Right renal cortex interstitium (tissue), 3 donors: ENCODE measurements around the gene EML6. TPM values are rescaled to one million over a fixed set of nuclear protein-coding genes. Genes with fewer than 3 reads are reported as not detected.
"Not testable (repeated sequence)": the region's sequence is repeated elsewhere in the genome, so short reads cannot be mapped to it uniquely, and the experiment has no call there.

ENCODE experiments used
- DNase-seq, 3 donors: peaks; one replicate each; pipeline ENCODE4 v3.0.0-alpha.2; 2013; ENCODE audit warnings: low read depth in 3 of 3, low spot score in 2 of 3
- polyA plus RNA-seq, 3 donors: library from polyadenylated mRNA; unstranded; fragments of 120-200 nt; gene quantifications; one replicate each; pipeline ENCODE4 v1.2.1, GENCODE V29; 2013; ENCODE audit not compliant: insufficient read length in 3 of 3

Gene EML6
- polyA plus RNA-seq, 3 donors: 12.7 to 16.9 (median 13.3) TPM

- peak in 2 of 3 donors; percentile 23 for DNase-seq
These were observed 116.2 kb downstream of the EML6 start for GRCh38 chr2:54839461-54840255.

DNA sequence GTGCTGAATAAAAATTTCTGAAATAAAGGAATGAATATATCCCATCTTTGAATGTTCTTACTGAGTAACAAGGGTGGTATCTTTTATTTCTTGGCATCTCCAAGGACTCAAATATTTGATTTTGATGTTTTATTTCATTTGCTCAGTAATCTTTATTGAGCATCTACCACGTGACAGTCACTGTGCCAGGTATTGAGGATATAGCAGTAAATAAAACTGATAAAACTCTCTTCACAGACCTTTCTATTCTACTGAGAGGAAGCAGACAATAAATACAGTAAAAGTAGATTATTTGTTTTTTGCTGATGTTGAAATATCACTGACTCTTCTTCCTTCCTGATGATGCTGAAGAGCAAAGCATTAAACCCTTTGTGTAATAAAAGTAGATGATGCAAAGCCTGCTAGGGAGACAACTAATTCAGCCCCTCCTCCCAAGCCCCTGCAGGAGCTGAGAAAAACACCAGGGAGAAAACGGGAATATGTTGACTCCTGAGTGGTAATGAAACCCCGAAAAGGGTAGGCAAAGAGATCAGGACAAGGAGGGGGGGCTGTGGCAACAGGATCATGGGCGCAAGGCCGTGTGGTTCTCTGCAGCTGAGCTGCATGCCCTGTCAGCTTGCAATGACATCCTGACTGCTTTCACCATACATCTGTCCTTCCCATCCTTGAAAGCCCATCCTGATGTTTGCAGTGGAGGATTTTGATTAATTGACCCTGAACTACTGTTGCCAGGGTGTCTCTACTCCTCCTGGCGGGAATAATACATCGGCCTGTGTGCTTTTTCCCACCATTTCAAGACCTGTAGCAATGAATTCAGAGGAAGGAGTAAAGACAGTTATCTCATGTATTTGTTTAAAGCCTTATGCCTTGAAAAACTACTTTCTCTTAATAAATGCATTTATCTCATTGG lies 117.4 kb downstream of the EML6 start:
- no peak for DNase-seq

- DNase-seq: not testable (repeated sequence)
These were observed 118.0 kb downstream of the EML6 start for GRCh38 chr2:54841500-54841899.

DNA sequence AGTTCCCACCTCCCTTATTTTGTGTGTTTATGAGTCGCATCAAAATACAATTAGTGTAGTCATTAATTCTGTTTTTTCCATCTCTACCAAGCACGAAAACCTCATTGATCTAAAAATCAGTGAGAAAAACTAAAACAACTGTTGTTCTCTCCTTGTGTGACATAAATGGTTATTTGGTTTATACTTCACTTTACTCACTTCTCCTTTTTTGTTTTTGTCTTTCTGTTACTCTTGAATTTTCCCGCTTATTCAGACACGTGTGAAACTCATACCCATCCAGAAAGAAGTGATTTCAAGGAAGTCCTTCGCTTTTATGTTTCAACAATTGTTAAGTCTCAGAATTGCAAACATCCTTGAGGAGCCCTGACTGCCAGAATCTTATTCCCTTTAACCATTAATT lies 121.6 kb downstream of the EML6 start:
- no peak for DNase-seq

- DNase-seq: no peak
These were observed 122.1 kb downstream of the EML6 start for GRCh38 chr2:54845514-54845913.

DNA sequence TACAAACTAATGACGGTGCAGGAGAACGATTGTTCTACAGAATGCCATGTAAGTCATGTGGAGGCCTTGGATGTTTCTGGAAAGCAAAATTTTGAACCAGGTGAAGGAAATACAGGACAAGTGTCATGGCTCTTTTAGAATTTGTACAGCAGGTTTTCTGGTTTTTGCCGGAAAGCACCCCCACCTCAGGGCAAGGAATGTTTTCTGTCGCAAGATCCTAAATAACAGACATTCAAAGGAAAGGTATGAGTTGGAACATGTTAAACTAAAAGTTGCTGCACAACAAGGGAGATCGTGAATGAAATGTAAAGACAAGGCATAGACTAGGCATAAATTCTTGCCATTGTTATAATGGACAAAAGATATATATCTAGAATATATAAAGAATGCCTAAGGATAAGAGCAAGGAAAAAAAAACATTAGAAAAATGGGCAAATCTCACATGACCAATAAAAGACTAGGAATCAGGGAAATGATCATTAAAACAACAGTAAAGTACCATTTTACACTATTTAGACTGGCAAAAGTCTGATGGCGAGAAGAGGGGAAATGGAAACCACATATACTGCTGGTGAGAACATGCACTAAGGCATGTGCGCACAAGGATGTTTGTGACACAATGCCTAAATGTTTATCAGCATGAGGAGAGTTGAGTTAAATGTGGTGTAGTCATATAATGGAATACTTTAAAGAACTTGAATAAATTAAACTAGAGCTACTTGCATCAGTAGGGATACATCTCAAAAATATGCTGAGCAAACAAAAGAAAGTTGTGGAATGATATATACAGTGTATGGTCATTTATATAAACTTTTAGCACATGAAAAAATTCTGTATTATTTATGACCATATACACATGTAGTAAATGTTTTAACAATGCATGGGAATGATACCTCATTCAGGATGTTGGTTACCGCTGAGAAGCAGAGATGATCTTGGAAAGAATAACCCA lies 127.0 kb downstream of the EML6 start:
- DNase-seq: no peak

DNA sequence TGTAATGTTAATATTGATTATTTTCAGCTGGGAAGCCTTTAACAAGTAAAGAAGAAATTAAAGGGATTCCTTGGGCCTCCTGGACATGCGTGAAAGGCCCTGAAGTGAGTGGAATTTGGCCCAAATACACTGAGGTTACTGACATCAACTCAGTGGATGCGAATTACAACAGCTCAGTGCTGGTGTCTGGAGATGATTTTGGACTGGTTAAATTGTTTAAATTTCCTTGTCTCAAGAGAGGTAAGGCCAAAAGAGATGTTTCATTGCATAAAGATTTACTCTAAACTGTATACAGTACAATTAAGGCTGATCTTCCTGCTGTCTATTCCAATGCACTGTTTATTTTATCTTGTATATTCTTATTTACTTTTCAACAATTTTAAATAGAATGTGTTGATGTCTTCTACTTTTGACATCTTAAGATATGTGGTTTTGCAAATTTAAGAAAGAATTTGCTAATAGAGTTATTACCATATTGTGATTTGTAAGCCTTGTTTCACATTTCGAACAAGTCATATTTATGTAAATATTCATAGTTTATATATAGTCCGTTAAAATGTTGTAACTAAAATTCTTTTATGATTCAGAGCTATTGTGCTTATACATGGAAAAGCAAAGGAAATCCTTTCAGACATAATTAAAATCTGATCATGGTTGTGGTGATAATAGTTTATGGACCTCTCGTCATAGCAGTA lies 130.3 kb downstream of the EML6 start:
- no peak for DNase-seq

DNA sequence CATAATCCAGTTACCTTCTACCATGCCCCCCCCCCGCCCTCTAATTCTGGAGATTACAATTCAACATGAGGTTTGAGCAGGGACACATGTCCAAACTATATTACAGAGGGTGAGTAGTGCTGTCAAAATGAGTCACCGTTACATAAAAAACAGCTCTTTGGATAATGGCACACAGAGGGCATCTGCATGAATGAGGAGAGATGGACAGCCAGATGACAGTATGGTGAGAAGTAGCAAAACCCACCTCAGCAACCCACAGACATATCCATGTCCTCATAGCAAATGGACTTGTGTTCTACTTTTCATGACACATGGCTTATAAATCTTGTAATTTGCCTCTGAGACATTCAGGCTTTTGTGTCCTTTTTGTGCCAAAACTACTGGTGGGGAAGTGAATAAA lies 132.0 kb downstream of the EML6 start:
- no peak for DNase-seq

GRCh38 chr2:54858021-54858681 lies 134.7 kb downstream of the EML6 start:
- no peak for DNase-seq

DNA sequence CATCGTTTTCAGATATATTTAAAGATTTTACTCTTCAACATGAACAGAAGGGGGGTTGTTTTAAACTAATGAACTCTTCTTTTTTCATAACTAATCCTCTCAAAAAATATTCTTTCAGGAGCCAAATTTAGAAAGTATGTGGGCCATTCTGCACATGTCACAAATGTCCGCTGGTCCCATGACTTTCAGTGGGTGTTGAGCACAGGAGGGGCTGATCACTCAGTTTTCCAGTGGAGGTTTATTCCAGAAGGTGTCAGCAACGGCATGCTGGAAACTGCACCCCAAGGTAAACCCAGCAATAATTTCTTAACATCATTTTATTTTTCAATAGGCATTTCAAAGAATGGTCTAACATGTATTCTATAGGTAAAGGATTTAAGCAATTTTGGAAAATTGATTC lies 136.0 kb downstream of the EML6 start:
- no peak for DNase-seq

DNA sequence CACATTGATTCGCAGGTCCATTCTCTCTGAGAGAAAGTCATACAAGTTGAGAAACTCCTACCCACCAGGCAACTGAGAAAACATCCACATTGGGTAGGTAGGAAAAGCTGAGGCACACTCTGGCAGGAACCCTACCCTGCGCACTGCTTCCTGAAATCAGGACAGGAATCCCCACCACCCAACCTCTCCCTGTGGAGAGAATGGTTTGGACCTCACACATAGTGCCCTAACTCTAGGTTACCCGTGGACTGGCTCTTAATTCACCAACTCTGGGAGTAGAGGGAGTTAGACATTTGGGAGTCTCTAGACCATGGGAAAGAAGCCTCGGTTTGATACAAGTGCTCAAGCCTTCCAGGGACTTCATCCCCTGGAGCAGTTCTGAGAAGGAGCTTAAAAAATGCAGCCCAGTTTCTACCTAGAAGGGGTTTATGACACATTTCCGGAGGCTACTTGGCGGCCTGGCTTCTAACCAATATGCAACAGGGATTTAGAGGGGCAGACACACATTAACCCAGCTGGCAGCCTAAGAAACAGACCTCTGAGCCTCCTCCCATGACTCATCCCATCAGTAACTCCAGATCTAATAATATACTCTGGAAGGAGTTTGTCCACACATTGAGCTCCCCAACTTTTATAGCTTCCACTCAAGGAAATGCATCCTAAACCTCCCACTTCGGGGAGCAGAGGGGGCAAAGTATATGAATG lies 136.7 kb downstream of the EML6 start:
- DNase-seq: no peak

DNA sequence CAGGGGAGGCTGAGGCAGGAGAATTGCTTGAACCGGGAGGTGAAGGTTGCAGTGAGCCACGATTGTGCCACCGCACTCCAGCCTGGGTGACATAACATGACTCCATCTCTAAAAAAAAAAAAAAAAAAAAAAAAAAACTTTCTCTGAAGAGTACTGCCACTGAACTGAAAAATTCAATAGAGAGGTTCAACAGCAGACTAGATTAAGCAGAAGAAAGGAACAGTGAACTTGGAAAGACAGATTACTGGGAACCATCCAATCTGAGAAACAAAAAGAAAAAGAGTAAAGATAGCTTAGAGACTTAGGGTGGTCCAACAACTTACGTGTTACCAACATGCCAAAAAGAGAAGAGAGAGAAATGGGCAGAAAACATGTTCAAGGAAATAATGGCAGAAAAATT lies 138.8 kb downstream of the EML6 start:
- DNase-seq: no peak

- no peak for DNase-seq
These were observed 139.3 kb downstream of the EML6 start for GRCh38 chr2:54862742-54863141.

GRCh38 chr2:54863660-54864059 lies 140.2 kb downstream of the EML6 start:
- no peak for DNase-seq

- DNase-seq: no peak
These were observed 140.6 kb downstream of the EML6 start for GRCh38 chr2:54864096-54864495.

GRCh38 chr2:54864727-54865126 lies 141.3 kb downstream of the EML6 start:
- DNase-seq: no peak

- DNase-seq: no peak
These were observed 142.7 kb downstream of the EML6 start for GRCh38 chr2:54866179-54866578.

DNA sequence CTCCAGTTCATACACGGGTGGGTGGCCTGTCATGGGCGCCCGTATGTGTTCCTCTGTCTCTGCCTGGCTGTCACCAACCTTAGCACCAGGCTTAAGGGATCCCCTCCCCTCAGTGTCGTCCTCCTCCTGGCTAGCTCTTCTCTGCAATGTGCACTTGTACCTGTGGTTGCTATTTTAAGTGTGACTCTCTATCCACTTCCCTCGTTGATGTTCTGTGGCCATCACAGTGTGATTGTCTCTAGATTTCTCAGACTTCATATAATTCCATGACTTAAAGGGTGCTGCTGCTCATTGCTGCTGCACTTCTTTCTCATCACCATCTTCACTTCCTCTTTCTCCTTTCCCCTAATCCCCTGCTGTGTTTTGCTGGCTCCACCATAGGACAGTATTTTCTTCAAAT lies 143.4 kb downstream of the EML6 start:
- DNase-seq: no peak

DNA sequence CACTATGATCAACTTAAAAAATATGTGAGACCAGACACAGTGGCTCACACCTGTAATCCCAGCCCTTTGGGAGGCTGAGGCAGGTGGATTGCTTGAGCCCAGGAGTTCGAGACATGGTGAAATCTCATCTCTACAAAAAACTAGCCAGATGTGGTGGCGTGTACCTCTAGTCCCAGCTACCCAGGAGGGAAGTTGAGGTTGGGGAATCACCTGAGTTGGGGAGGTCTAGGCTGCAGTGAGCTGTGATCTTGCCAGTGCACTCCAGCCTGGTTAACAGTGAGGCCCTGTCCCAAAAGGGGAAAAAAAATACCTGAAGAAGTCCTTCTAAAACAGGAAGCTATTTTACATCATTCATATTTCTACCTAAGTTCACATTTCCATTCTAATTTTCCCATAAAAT lies 144.0 kb downstream of the EML6 start:
- DNase-seq: no peak
